Measurements from ENCODE around the gene ATP2B3.
"Not testable (repeated sequence)": the region's sequence is repeated elsewhere in the genome, so short reads cannot be mapped to it uniquely, and the experiment has no call there.

ATP2B3 gene

GRCh38 chrX:153596981-153597750 lies 79.7 kb downstream of the ATP2B3 start:
- DNase-seq: no peak

DNA sequence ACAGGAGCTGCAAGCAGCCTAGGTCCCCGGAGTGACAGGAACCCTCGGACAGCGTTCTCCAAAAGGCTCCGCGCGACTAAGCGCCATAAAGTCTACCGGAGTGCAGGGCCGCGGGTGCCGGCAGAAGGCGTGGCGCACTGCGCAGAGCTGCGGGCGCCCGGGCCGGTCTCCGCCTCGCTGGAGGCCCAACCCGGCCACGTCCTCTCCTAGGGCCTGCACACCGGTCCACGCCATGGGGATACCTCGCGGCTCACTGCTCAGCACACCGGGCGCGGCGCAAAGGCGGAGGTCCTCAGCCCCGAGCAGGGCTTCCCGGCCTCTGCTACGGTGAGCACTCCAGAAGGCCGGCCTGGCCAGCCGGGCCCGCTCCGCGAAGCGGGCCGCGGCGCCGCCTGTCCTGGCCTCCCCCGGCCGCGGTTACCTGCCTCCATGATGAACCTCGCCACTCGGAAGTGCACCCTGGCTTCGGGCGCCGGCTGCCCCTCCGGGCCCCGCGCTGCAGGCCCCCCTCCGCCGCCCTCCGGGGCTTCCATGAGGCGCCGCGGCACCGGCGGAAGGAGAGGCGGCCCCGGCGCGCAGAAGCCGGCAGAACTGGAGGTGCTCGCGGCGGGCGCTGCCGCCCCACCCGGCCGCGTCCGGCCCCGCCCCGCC lies 81.2 kb downstream of the ATP2B3 start, which contains the start of gene CCNQ:
Gene CCNQ (minus strand): TSS at position 599 of the 651 bp plus-strand sequence. CDS start 66 bp downstream, at position 533.
- DNase-seq: no peak

DNA sequence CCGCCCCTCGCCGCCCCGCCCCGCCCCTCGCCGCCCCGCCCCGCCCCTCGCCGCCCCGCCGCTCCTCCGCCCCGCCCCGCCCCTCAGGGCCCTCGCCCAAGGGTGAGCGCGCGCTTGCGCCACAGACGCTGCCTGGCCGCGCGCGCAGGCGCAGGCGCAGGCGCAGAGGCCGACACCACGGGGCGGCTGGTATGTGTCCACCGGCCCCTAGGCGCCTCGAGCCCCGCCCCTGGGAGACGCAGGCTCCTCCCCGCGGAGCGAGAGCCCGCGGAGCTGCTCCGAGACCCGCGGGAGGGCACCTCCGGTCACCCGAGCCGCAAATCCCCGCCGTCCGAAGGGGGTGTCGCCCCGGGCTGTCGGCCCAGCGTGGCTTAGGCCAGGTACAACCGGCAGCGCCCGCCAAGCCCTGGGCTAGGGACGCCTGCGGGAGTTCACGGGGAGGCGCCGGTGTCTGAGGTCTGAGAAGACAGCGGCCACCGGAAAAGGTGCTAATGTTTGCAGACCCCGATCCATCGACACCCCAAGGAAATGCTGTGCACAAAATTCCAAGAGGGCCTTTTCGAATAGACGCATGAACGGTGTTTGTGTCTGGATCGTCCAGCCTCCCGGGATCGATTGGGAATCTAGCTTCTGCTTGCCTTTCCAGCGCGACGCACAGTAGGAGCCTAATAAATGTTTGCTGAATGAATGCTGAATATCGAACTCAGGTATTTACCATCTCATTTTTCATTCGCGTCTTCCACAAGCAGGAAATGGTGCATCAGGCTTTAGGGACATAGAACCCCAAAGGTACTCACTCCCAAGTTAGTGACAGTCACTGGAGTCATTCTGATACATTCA lies 82.0 kb downstream of the ATP2B3 start:
- peak; percentile 83 for DNase-seq

DNA sequence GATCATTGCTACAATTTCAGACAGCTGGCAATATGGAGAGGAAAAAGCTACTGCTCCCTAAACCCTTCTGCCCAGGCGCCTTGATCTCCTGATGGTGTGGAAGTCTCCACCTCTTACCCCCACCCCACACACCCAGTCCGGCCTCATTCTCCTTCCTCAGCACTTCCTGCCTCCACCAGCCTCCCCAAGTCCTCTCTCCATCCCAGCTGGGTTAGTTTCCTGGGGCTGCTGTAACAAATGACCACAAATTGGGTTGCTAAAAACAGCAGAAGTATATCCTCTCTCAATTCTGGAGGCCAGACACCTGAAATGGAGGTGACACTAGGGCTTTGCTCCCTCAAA lies 82.6 kb downstream of the ATP2B3 start:
- no peak for DNase-seq

DNA sequence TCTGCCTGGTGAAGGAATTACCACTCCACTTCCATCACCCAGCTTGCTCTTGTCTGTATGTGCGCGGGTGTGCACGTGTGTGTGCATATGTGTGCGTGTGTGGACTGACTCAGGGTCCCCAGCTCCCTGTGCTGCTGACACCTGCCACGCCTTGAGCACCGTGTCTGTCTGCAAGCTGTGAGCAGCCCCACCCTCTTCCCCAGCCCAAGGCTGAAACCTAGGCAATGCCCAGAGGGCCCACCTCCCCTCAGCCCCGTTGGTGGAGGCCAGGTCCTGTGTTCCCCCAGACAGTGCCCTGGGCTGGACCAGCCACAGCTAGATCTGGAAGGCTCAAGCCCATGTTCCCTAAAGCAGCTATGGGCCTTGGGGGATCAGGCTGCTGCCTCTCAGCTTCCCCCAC lies 83.5 kb downstream of the ATP2B3 start:
- no peak for DNase-seq

GRCh38 chrX:153601511-153602110 lies 84.2 kb downstream of the ATP2B3 start:
- no peak for DNase-seq

DNA sequence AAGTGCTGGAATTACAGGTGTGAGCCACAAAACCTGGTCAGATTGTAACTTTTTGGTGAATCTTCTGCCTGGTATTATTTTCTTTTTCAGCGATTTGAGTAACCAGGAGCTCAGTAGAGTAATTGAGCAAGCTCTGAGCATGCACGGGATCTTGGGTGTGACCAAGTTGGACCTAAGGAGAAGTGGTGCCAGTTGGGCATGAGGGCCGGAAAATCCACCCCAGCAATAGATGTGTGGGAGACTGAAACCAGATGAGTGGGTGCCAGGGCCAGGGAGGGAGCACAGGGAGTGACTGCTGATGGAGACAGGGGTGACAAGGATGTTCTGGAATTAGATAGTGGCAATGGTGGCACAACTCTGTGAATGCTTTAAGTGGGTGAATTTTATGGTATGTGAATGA lies 85.2 kb downstream of the ATP2B3 start:
- no peak for DNase-seq

- no peak for DNase-seq
These were observed 85.8 kb downstream of the ATP2B3 start for GRCh38 chrX:153603131-153603656.

DNA sequence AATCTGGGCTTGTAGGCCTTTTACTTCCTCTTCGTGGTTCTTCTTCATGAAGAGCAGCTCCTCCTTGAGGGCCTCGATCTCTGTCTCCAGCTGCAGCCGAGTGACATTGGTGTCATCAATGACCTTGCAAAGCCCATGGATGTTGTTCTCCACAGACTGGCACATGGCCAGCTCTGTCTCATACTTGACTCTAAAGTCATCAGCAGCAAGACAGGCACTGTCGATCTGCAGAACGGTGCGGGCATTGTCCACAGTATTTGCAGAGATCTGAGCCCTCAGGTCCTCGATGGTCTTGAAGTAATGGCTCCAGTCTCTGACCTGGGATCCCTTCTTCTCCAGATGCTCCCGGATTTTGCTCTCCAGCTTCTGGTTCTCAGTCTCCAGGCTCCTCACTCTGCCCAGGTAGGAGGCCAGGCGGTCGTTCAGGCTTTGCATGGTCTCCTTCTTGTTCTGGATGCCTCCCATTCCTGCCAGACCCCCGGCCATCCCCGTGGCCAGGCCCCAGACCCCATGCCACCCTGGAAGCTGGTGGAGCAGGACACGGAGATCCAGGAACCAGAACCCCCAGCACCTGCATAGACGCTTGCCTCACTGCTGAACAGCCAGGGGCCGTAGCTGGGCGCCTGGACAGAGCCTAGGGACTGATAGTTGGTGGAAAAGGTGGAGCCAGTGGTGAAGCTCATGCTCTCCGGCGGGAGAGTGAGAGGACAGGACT lies 87.4 kb downstream of the ATP2B3 start:
- not testable (repeated sequence) for DNase-seq

DNA sequence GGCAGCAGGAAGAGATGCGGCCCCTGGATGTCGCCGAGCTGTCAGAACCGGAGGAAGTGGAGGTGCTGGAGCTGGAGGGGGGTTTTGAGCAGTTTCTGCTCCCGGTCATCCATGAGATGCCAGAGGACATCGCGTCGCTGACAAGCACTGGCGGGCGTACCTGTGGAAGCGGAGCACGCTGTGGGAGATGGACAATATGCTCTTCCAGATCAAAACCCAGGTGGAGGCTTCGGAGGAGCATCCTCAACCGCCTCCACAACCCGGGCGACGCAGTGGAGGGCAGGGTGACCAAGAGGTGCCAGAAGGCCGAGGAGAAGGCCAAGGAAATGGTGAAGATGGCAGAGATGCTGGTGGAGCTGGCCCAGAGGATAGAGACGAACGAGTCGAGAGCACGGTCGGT lies 89.1 kb downstream of the ATP2B3 start:
- DNase-seq: no peak

- DNase-seq: no peak
These were observed 90.9 kb downstream of the ATP2B3 start for GRCh38 chrX:153608376-153608775.

- no peak for DNase-seq
These were observed 91.4 kb downstream of the ATP2B3 start for GRCh38 chrX:153608806-153609205.

GRCh38 chrX:153609917-153610835 lies 92.7 kb downstream of the ATP2B3 start:
- peak; percentile 71 for DNase-seq

- no peak for DNase-seq
These were observed 93.4 kb downstream of the ATP2B3 start for GRCh38 chrX:153610836-153611213.

GRCh38 chrX:153611298-153612095 lies 94.1 kb downstream of the ATP2B3 start:
- no peak for DNase-seq

DNA sequence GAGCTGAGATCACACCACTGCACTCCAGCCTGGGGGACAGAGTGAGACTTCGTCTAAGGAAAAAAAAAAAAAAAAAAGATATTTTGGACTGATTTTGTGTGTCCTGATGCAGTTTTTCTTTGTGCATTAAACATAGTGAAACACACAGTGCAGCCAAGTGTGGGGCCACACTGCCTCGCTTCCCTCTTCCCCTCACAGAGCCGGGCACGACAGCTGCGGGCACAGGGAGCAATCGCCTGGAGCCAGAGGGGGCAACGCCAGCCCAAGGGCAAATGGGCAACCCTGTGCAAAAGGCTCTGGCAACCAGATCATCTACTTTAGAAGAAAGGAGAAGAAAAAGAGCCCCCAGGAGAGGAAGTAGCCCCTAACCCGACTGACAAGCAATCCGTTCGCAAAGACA lies 95.0 kb downstream of the ATP2B3 start:
- DNase-seq: no peak

DNA sequence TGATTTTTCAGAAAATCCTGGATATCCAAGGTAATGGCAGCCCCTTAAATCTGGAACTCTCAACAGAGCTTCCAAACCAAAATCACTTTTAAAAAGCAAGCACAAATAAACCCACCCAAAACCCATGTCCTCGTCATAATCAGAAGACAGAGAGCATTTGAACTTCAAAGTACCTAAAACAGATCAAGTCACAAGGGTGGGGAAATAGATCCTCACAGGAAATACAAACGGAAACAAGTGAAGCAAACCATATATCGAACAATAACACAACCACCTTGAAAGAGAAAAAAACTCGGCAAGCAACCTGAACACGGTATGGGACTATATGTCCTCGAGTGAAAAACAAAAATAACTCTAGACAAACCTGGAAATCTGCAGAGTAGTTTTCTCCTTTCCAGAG lies 97.4 kb downstream of the ATP2B3 start:
- DNase-seq: no peak

- no peak for DNase-seq
These were observed 103.1 kb downstream of the ATP2B3 start for GRCh38 chrX:153620576-153620975.

DNA sequence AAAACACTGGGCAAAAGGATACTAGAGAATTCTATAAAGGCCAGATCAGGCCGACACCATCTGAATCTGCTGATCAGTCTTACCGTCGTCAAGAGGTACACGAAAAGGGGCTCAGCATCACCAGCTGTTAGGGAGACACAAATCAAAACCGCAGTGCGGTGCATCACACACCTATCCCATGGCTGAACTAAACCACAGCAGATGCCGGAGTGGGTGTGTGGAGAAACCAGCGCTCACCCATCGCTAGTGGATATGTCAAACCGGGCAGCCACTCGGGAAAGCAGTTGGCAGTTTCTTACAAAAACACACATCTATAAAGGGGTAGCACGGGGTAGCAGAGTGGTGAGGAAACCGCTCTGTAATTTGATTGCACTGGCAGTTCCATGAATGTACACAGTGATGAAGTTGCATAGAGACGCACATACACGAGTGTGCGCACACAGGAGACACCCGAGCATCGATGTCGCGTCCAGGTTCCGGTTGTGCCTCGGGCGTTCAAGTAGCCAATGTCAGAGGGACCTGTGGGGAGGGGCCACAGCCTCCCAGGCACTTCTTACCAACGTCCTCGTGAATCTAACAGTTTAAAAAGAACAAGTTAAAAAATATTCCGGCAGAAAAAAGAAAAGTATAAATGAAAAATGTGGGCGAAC lies 104.6 kb downstream of the ATP2B3 start:
- no peak for DNase-seq

Data from midbrain (tissue), 1 donor.